ENCODE results near the gene RASL10A. TPM values are rescaled to one million over a fixed set of nuclear protein-coding genes. Genes with fewer than 3 reads are reported as not detected.

RASL10A gene
- total RNA-seq, 3 donors from 2014 or later = 2.7 to 4.7 (median 4.3) TPM

GRCh38 chr22:29267462-29267857 is 48.0 kb downstream of the RASL10A start:
- Histone ChIP-seq H3K27me3 (no peaks in the 10 kb centered on the region), H3K4me1 (peaks cover 7 to 16% of the 10 kb centered on the region in 2 donors), H3K9me3 (no peaks in the 10 kb centered on the region), H3K36me3 (no peaks in the 10 kb centered on the region), H3K4me3 (peak overlapping the region; percentile 77 to 95 (median 95)), H3K27ac (peak overlapping the region; percentile 98 to 99)
- intact Hi-C loops (cut with DNase I; ENCODE audit: low total_unique reads) = no loop called here
- no peak for DNase-seq (ENCODE audit: low spot score in 2 of 2)
- TF ChIP-seq POLR2AphosphoS5 (IDR thresholded peaks at IDR 0.05) = no peak
- no peak for TF ChIP-seq CTCF (IDR thresholded peaks at IDR 0.05)
- no peak for TF ChIP-seq POLR2A (IDR thresholded peaks at IDR 0.05)

- TF ChIP-seq CTCF (IDR thresholded peaks at IDR 0.05) (no peak), POLR2AphosphoS5 (IDR thresholded peaks at IDR 0.05) (no peak), POLR2A (IDR thresholded peaks at IDR 0.05) (no peak)
- no peak for DNase-seq (ENCODE audit: low spot score in 2 of 2)
- H3K27ac ChIP-seq = peak overlapping the region; percentile 98 to 99
- no peaks in the 10 kb centered on the region for H3K9me3 ChIP-seq
- peak overlapping the region; percentile 77 to 95 (median 95) for H3K4me3 ChIP-seq
- no peaks in the 10 kb centered on the region for H3K36me3 ChIP-seq
- H3K27me3 ChIP-seq = no peaks in the 10 kb centered on the region
- intact Hi-C loops (cut with DNase I; ENCODE audit: low total_unique reads) = no loop called here
- H3K4me1 ChIP-seq = peaks cover 7 to 11% of the 10 kb centered on the region in 2 donors
These were observed 48.7 kb downstream of the RASL10A start for GRCh38 chr22:29266564-29267461.

- peak overlapping the region in 1 of 2 donors; percentile 3 for H3K27ac ChIP-seq
- intact Hi-C loops (cut with DNase I; ENCODE audit: low total_unique reads) = no loop called here
- peaks cover 6 to 7% of the 10 kb centered on the region in 2 donors for H3K4me1 ChIP-seq
- no peaks in the 10 kb centered on the region for H3K9me3 ChIP-seq
- no peak for TF ChIP-seq POLR2A (IDR thresholded peaks at IDR 0.05)
- no peak for TF ChIP-seq CTCF (IDR thresholded peaks at IDR 0.05)
- no peak for TF ChIP-seq POLR2AphosphoS5 (IDR thresholded peaks at IDR 0.05)
- DNase-seq (ENCODE audit: low spot score in 2 of 2) = no peak
- H3K27me3 ChIP-seq = no peaks in the 10 kb centered on the region
- no peak overlapping the region for H3K4me3 ChIP-seq
- no peaks in the 10 kb centered on the region for H3K36me3 ChIP-seq
These were observed 49.6 kb downstream of the RASL10A start for GRCh38 chr22:29265929-29266328.

GRCh38 chr22:29265305-29265704 is 50.2 kb downstream of the RASL10A start:
- TF ChIP-seq POLR2AphosphoS5 (IDR thresholded peaks at IDR 0.05) (no peak), CTCF (IDR thresholded peaks at IDR 0.05) (no peak), POLR2A (IDR thresholded peaks at IDR 0.05) (no peak)
- Histone ChIP-seq H3K4me3 (no peak overlapping the region), H3K36me3 (no peaks in the 10 kb centered on the region), H3K9me3 (no peaks in the 10 kb centered on the region), H3K4me1 (peaks cover 6 to 7% of the 10 kb centered on the region in 2 donors), H3K27me3 (no peaks in the 10 kb centered on the region), H3K27ac (peak overlapping the region in 1 of 2 donors; percentile 3)
- DNase-seq (ENCODE audit: low spot score in 2 of 2) = no peak
- intact Hi-C loops (cut with DNase I; ENCODE audit: low total_unique reads) = no loop called here

- intact Hi-C loops (cut with DNase I; ENCODE audit: low total_unique reads) = no loop called here
- Histone ChIP-seq H3K4me1 (peaks cover 0 to 7% of the 10 kb centered on the region in 2 donors), H3K4me3 (no peak overlapping the region), H3K36me3 (no peaks in the 10 kb centered on the region), H3K27ac (no peak overlapping the region), H3K9me3 (no peaks in the 10 kb centered on the region), H3K27me3 (no peaks in the 10 kb centered on the region)
- DNase-seq (ENCODE audit: low spot score in 2 of 2) = no peak
- no peak for TF ChIP-seq CTCF (IDR thresholded peaks at IDR 0.05)
- TF ChIP-seq POLR2AphosphoS5 (IDR thresholded peaks at IDR 0.05) = no peak
- TF ChIP-seq POLR2A (IDR thresholded peaks at IDR 0.05) = no peak
These were observed 51.7 kb downstream of the RASL10A start for GRCh38 chr22:29263791-29264276.
